Motor neuron (in vitro differentiated cells): ENCODE data around the gene CD19. TPM values are rescaled to one million over a fixed set of nuclear protein-coding genes. Genes with fewer than 3 reads are reported as not detected.
"Not testable (repeated sequence)": the region's sequence is repeated elsewhere in the genome, so short reads cannot be mapped to it uniquely, and the experiment has no call there.

Experiments used
- ATAC-seq, 8 experiments: fragments of 200-7000 bp; cut with Tn5 transposase; replicated peaks in 6 of 8; 2 replicates each; pipeline ENCODE4 v1.8.0; 2021; ENCODE audit warnings: mild to moderate bottlenecking in 8 of 8, moderate library complexity in 8 of 8
- H3K27ac ChIP-seq, 2 donors: fragments of 250-450 bp; sonication (Bioruptor Pico); 2 replicates each; pipeline ENCODE4 v1.9.0; 2021; ENCODE audit warnings: antibody characterized with exemption in 2 of 2, mild to moderate bottlenecking in 2 of 2, moderate library complexity in 1 of 2
- H3K4me1 ChIP-seq, 2 donors: fragments of 250-450 bp; sonication (Bioruptor Pico); replicated peaks in 1 of 2; 2 replicates each; pipeline ENCODE4 v1.6.1; 2021; ENCODE audit warnings: antibody characterized with exemption in 2 of 2, mild to moderate bottlenecking in 2 of 2, moderate library complexity in 1 of 2
- H3K4me3 ChIP-seq, 5 donors: fragments of 250-450 bp; sonication (Bioruptor Pico); 2 replicates each; pipeline ENCODE4 v1.9.0; 2021; ENCODE audit warnings: antibody characterized with exemption in 5 of 5, mild to moderate bottlenecking in 5 of 5, moderate library complexity in 4 of 5
- WGBS, 10 experiments: fragments of 450-650 bp; shearing (Covaris generic); methylation state at CpG; one replicate each; pipeline ENCODE4 v1.0.0; 2022; 5-methylcytosine and 5-hydroxymethylcytosine counted together
- in situ Hi-C, 9 experiments: fragments of 400-800 bp; cut with MboI; loops; one replicate each; pipeline ENCODE4 v1.15.0; 2021; ENCODE audit warnings: low sequenced_read_pairs in 9 of 9, low pct_unique_long_range_greater_than_20kb in 2 of 9; ENCODE audit not compliant: unreplicated experiment in 9 of 9
- total RNA-seq, 8 experiments: library from RNA; unstranded; fragments of 300-600 nt; gene quantifications; 2 replicates each; pipeline versions ENCODE4 v1.2.3 to v1.2.4, GENCODE V29; 2022

Gene CD19
- total RNA-seq, 8 experiments from 2014 or later: 0.13 to 0.56 (median 0.31) TPM; not detected in 4

DNA sequence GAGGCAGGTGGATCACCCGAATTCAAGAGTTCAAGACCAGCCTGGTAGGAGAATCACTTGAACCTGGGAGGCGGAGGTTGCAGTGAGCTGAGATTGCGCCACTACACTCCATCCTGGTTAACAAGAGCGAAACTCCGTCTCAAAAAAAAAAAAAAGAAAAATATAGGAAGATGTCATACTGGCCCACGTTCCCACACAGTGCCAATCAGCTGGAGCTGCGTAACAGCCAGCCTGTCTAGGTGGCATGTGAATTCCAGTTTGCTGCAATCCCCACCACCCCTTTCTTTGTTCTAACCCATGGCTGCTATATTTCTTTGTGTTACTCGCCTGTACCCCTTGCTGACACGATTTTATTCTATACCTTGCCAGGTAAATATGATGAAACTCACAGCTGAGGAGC, 26.4 kb downstream of the CD19 start:
- Histone ChIP-seq H3K4me1 (no peaks in the 10 kb centered on the region), H3K4me3 (no peak overlapping the region), H3K27ac (no peak overlapping the region)
- ATAC-seq: no peak
- 67 to 100% (median 96%) methylated on average over 1 to 8 of the region's 9 CpGs; no CpG with 5 or more reads in 1 of the 10 experiments for whole genome bisulfite sequencing, 10 experiments
- in situ Hi-C loops: loop anchor here in 1 of 9 experiments (25.0 kb wide), 1 partner anchor 671 kb away; the partner anchor contains the start of gene SBK1

DNA sequence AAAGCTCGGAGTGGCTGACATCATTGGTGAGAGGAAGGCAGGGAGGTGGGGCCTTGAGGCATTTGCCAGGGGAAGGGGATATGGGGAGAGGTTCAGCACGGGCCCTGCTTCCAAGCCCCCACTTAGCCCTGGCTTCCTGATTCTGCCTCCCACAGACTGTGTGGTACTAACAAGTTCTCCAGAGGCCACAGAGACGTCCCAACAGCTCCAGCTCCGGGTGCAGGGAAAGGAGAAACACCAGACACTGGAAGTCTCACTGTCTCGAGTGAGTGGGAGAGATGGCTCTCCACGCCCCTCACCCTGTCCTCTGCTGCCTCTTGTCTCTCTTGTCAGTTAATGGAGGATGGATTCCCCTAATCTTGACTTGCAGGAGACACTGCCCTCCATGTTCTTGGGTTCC, 27.1 kb downstream of the CD19 start:
- 80 to 100% (median 100%) methylated on average over 1 to 4 of the region's 6 CpGs; no CpG with 5 or more reads in 4 of the 10 experiments for WGBS, 10 experiments
- no peaks in the 10 kb centered on the region for H3K4me1 ChIP-seq
- in situ Hi-C loops: loop anchor here in 1 of 9 experiments (25.0 kb wide), 1 partner anchor 672 kb away; the partner anchor contains the start of gene SBK1
- ATAC-seq: no peak
- H3K4me3 ChIP-seq: no peak overlapping the region
- no peak overlapping the region for H3K27ac ChIP-seq

DNA sequence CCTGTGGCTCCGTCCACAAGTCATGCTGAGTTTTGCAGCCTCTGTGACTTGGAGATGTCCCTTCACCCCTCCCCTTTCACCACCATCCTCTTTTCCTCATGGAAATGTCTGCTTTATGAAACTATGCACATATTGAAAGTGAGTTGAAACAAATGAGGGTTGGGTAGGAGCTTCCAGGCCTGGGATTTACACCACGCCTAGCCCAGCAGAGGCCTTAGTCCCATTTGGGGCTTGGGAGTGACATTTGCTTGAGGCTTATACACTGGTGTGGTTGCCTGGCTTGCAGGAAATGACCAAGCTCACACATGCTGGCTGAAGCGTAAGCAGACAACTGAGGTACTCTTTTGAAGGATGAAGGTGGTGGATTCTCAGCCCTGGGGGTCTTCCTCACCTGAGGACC, 32.3 kb downstream of the CD19 start:
- 0 to 100% (median 42%) methylated on average over 1 to 3 of the region's 3 CpGs; no CpG with 5 or more reads in 4 of the 10 experiments for WGBS, 10 experiments

DNA sequence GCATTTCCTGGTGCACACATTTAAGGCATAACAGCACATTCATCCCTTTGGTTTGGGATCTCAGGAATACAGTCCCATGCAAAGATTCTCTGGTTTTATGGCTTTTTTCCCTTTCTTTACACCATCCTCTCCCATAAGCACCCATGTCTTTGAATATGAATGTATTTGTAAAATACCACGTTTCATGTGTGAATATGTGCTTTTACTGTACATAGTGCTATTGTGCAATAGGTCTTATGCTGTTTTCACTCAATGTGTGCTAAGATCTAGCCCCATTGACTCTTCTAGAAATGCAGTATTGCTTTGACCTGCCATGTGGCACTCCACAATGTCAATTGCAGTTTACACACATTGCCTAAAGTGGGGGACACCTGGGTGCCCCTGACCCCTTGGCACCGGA, 32.7 kb downstream of the CD19 start:
- in situ Hi-C loops: loop anchor here in 1 of 9 experiments (25.0 kb wide), 1 partner anchor 677 kb away; the partner anchor contains the start of gene SBK1
- Histone ChIP-seq H3K27ac (no peak overlapping the region), H3K4me3 (no peak overlapping the region), H3K4me1 (no peaks in the 10 kb centered on the region)
- 0 to 100% (median 76%) methylated on average over 1 to 2 of the region's 2 CpGs; no CpG with 5 or more reads in 3 of the 10 experiments for WGBS, 10 experiments
- ATAC-seq: peak in 3 of 8 experiments; percentile 47 to 52 (median 49)

More for the DNA sequence above, 32.3 kb downstream of the CD19 start:
- H3K4me3 ChIP-seq: no peak overlapping the region
- H3K27ac ChIP-seq: no peak overlapping the region
- in situ Hi-C loops: loop anchor here in 1 of 9 experiments (25.0 kb wide), 1 partner anchor 677 kb away; the partner anchor contains the start of gene SBK1
- peak in 3 of 8 experiments; percentile 98 to 99 (median 98) for ATAC-seq
- no peaks in the 10 kb centered on the region for H3K4me1 ChIP-seq

DNA sequence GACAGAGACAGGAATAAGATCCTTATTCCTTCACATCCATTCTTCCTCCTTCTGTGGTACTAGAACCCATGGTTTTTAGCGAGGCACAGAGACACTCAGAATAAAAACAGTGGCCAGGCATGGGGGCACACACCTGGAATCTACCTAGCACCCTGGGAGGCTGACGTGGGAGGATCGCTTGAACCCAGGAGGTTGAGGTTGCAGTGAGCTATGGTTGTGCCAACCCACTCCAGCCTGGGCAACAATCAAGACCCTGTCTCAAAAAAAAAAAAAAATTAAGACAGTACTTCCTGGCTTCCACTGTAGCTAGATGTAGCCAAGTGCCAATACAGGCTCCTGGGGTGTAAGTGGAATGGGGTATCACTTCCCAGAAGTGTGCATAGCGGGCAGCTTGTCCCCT, 35.4 kb downstream of the CD19 start:
- no peak overlapping the region for H3K27ac ChIP-seq
- no peak for ATAC-seq
- in situ Hi-C loops: loop anchor here in 1 of 9 experiments (25.0 kb wide), 1 partner anchor 680 kb away; the partner anchor contains the start of gene SBK1
- WGBS, 10 experiments: 60 to 100% (median 96%) methylated on average over 1 to 4 of the region's 4 CpGs; no CpG with 5 or more reads in 6 of the 10 experiments
- no peak overlapping the region for H3K4me3 ChIP-seq
- no peaks in the 10 kb centered on the region for H3K4me1 ChIP-seq

DNA sequence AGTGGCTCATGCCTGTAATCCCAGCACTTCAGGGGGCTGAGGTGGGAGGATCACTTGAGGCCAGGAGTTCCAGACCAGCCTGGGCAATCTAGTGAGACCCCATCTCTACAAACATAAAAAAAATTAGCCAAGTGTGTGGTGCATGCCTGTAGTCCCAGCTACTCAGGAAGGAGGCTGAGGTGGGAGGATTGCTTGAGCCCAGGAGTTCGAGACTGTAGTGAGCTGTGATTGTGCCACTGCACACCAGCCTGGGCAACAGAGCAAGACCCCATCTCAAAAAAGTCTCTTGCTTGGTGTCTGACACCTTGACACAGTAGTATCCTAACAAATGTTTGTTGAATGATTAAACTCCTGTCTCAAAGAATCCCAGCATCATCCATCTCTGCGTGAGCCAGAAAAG, 37.9 kb downstream of the CD19 start:
- not testable (repeated sequence) for ATAC-seq, H3K4me3 ChIP-seq, H3K27ac ChIP-seq, H3K4me1 ChIP-seq
- in situ Hi-C loops: loop anchor here in 1 of 9 experiments (25.0 kb wide), 1 partner anchor 682 kb away; the partner anchor contains the start of gene SBK1
- 50 to 100% (median 77%) methylated on average over 1 of the region's 2 CpGs; no CpG with 5 or more reads in 6 of the 10 experiments for WGBS, 10 experiments

DNA sequence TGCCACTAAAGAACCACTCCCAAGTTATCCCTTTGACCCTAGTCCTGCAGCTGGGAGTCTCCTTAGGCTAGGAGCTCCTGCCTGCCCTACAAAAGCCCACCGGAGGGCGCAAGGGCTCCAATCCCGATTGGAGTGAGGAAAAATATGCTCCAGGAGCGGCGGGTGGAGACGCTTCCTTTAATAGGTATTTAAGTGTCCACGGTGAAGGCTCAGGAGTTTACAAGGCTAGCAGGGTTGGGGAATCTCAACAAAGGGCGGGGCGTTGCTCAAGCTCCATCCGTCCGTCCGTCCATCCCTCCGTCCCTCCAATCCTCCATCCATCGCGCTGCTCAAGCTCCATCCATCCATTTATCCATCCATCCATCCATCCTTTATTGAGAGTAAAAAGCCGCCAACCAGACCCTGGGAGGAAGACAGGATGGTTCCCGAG, 42.3 kb downstream of the CD19 start:
- H3K4me3 ChIP-seq: peak overlapping the region; percentile 64 to 84 (median 80)
- ATAC-seq: peak; percentile 38 to 68 (median 60)
- whole genome bisulfite sequencing, 10 experiments: 0 to 17% (median 0%) methylated on average over 1 to 14 of the region's 17 CpGs; no CpG with 5 or more reads in 2 of the 10 experiments

DNA sequence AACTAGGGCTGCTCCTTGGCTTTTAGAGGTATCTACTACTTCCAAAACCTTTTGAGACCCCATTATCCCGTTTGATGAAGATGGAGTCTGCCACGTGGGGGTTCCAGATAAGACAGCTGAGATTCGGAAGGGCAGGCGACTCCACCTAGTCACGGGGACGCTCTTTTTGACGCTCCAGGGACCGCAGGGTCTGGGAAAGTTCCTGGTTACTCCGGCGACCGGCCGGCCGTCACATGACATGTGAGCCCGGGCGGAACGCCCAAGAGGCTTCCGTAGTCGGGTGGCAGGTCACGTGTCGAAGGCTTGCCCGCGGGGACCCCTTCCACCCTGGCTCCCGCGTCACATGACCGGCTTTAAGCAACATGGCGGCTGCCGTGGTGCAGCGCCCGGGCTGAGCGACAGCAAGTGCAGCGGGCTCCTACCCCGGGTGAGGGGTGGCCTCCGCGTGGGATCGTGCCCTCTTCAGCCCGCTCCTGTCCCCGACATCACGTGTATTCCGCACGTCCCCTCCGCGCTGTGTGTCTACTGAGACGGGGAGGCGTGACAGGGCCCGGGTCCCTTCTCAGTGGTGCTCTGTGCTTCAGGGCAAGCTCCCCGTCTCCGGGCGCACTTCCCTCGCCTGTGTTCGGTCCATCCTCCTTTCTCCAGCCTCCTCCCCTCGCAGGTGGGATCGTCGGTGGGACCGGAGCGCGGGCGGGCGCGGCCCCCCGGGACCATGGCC, 42.8 kb downstream of the CD19 start, which contains the start of gene SPNS1:
Gene SPNS1, plus strand, starts transcription at position 342 of the 721 bp plus-strand sequence. Its CDS starts 374 bp downstream, at position 716.
- H3K27ac ChIP-seq: peak within 1 kb of the TSS; percentile 69 to 86
- H3K4me1 ChIP-seq: peaks cover 6 to 8% of the 10 kb centered on the region in 2 donors
- in situ Hi-C loops: loop anchor here in 1 of 9 experiments (25.0 kb wide), 1 partner anchor 687 kb away; the partner anchor contains the start of gene SBK1
- peak within 1 kb of the TSS; percentile 64 to 84 (median 80) for H3K4me3 ChIP-seq
- WGBS, 10 experiments: 0 to 5% (median 2%) methylated on average over 4 to 21 of the region's 60 CpGs; no CpG with 5 or more reads in 4 of the 10 experiments
- ATAC-seq: peak; percentile 81 to 95 (median 92)

More for the DNA sequence above, 42.3 kb downstream of the CD19 start:
- Histone ChIP-seq H3K4me1 (peaks cover 6 to 8% of the 10 kb centered on the region in 2 donors), H3K27ac (peak overlapping the region; percentile 69 to 86)
- in situ Hi-C loops: loop anchor here in 1 of 9 experiments (25.0 kb wide), 1 partner anchor 687 kb away; the partner anchor contains the start of gene SBK1

DNA sequence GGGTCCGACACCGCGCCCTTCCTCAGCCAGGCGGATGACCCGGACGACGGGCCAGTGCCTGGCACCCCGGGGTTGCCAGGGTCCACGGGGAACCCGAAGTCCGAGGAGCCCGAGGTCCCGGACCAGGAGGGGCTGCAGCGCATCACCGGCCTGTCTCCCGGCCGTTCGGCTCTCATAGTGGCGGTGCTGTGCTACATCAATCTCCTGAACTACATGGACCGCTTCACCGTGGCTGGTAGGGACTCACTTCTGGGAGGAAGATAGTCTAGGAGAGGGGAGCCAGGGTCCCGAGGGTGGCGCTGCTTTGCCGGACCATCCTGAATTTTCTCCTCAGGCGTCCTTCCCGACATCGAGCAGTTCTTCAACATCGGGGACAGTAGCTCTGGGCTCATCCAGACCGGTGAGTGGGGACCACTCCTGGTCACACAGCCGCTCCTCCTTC, 43.4 kb downstream of the CD19 start:
- peak in 4 of 8 experiments; percentile 6 to 13 (median 8) for ATAC-seq
- Histone ChIP-seq H3K27ac (peak overlapping the region; percentile 22 to 84), H3K4me3 (peak overlapping the region; percentile 64 to 84 (median 80)), H3K4me1 (peaks cover 6 to 8% of the 10 kb centered on the region in 2 donors)
- in situ Hi-C loops: no loop called here
- WGBS, 10 experiments: 0 to 30% (median 11%) methylated on average over 2 to 3 of the region's 30 CpGs; no CpG with 5 or more reads in 7 of the 10 experiments

DNA sequence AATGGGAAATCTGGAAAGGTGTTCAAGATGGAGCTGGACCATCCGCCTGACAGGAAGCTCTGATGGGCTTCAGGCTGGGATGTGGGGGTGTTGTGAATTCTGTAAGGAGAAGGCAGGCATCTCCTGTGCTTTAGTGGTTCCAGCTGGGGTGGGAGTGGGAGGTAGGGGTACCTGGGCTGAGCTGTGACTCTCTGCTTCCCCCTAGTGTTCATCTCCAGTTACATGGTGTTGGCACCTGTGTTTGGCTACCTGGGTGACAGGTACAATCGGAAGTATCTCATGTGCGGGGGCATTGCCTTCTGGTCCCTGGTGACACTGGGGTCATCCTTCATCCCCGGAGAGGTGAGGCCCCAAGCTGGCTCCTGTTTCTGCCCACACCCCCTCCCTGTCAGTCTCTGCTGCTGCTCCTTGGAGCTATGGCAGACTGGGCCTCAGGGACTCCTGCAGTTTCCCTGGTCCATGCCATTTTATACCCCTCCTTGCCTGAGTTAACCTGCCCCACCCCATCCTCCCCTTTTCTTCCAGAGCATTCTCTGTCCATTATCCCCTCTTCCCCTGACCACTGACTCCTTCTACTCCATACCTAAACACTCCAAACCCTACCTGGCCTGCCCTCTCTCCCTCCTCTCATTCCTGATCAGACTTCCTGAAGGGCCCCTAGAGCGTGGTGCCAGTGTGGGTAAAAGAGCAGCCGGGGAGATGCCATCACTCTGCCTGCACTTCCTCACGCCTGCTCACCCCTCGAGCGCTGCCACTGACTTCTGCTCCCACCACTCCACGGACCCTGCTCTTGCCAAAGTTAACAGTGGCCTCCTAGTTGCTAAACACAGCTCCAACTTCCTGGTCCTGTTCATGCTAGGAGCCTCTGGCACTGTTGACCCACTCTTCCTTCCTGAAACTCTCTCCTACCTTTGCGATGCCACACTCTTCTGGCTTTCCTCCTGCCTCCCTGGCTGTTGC, 46.2 kb downstream of the CD19 start:
- H3K27ac ChIP-seq: no peak overlapping the region
- ATAC-seq: no peak
- in situ Hi-C loops: no loop called here
- peaks cover 6 to 8% of the 10 kb centered on the region in 2 donors for H3K4me1 ChIP-seq
- no peak overlapping the region for H3K4me3 ChIP-seq
- WGBS, 10 experiments: 71 to 100% (median 97%) methylated on average over 1 to 6 of the region's 11 CpGs; no CpG with 5 or more reads in 2 of the 10 experiments

DNA sequence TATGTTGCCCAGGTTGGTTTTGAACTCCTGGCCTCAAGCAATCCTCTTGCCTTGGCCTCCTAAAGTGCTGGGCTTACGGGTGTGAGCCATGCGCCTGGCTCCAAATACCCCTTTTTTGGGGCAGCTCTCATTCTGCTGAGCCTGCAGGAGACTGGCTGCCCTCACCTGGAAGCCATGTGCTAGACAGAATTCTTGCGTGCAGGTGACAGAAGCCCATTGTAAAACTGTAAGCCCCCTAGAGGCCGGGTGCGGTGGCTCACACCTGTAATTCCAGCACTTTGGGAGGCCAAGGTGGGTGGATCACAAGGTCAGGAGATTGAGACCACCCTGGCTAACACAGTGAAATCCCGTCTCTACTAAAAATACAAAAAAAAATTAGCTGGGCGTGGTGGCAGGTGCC, 48.6 kb downstream of the CD19 start:
- H3K27ac ChIP-seq, ATAC-seq, H3K4me3 ChIP-seq, in situ Hi-C loops, H3K4me1 ChIP-seq: not testable (repeated sequence)
- WGBS, 10 experiments: 87 to 100% (median 97%) methylated on average over 1 to 3 of the region's 7 CpGs; no CpG with 5 or more reads in 6 of the 10 experiments

DNA sequence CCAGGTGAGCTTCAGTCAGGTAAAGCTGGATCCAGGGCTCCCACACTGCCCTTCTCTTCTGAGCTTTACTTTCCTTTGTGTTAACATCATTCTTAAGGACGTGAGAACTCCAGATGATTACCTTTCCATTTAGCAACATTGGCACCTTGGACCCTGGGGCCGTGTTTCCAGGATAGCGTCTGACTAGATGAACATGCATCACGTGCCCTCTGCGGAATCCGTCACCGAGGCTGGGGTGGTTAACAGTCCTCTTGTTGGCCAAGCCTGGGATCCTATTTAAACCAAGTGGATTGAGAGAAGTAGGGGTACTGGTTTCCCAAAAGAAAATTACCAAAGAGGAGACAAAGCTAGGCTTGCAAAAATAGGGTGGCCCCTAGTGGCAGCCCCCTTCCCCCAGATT, 49.2 kb downstream of the CD19 start:
- H3K4me3 ChIP-seq: no peak overlapping the region
- no peak overlapping the region for H3K27ac ChIP-seq
- ATAC-seq: no peak
- WGBS, 10 experiments: 93 to 100% (median 99%) methylated on average over 1 to 7 of the region's 7 CpGs; no CpG with 5 or more reads in 2 of the 10 experiments
- in situ Hi-C loops: no loop called here
- H3K4me1 ChIP-seq: peaks cover 0 to 1% of the 10 kb centered on the region in 2 donors
